ENCODE results near the gene PACS1. TPM values are rescaled to one million over a fixed set of nuclear protein-coding genes. Genes with fewer than 3 reads are reported as not detected.

Gene PACS1
- total and polyA plus RNA-seq, 9 donors = 22.4 to 92.9 (median 73.9) TPM

GRCh38 chr11:66121466-66121865, 51.4 kb downstream of the PACS1 start:
- WGBS, 3 donors = 29 to 47% (median 32%) methylated on average over 2 of the region's 2 CpGs
- intact Hi-C loops (cut with DNase I) = no loop called here
- TF ChIP-seq POLR2A (IDR thresholded peaks at IDR 0.05) (no peak), CTCF (IDR thresholded peaks at IDR 0.05) (no peak), EP300 (IDR thresholded peaks at IDR 0.05) (no peak)
- no peaks in the 10 kb centered on the region for H3K27me3 ChIP-seq
- H3K4me3 ChIP-seq = no peak overlapping the region
- no peaks in the 10 kb centered on the region for H3K36me3 ChIP-seq
- no peaks in the 10 kb centered on the region for H3K9me3 ChIP-seq
- H3K27ac ChIP-seq = no peak overlapping the region
- peaks cover 12% of the 10 kb centered on the region for H3K4me1 ChIP-seq (ENCODE audit: insufficient read depth)
- DNase-seq = no peak

GRCh38 chr11:66123902-66124301, 53.8 kb downstream of the PACS1 start:
- H3K4me1 ChIP-seq (ENCODE audit: insufficient read depth) = peaks cover 14% of the 10 kb centered on the region
- no peak overlapping the region for H3K27ac ChIP-seq
- H3K4me3 ChIP-seq = no peak overlapping the region
- no peaks in the 10 kb centered on the region for H3K27me3 ChIP-seq
- intact Hi-C loops (cut with DNase I) = no loop called here
- H3K9me3 ChIP-seq = no peaks in the 10 kb centered on the region
- no peak for TF ChIP-seq CTCF (IDR thresholded peaks at IDR 0.05)
- TF ChIP-seq POLR2A (IDR thresholded peaks at IDR 0.05) = no peak
- 91 to 97% (median 95%) methylated on average over 6 of the region's 6 CpGs for WGBS, 3 donors
- H3K36me3 ChIP-seq = no peaks in the 10 kb centered on the region
- DNase-seq = no peak

- H3K36me3 ChIP-seq = no peaks in the 10 kb centered on the region
- H3K9me3 ChIP-seq = no peaks in the 10 kb centered on the region
- DNase-seq = no peak
- intact Hi-C loops (cut with DNase I) = no loop called here
- no peak overlapping the region for H3K27ac ChIP-seq
- peaks cover 10% of the 10 kb centered on the region for H3K4me1 ChIP-seq (ENCODE audit: insufficient read depth)
- H3K4me3 ChIP-seq = no peak overlapping the region
- TF ChIP-seq CTCF (IDR thresholded peaks at IDR 0.05) (no peak), EP300 (IDR thresholded peaks at IDR 0.05) (no peak), POLR2A (IDR thresholded peaks at IDR 0.05) (no peak)
- no peaks in the 10 kb centered on the region for H3K27me3 ChIP-seq
- 91 to 97% (median 96%) methylated on average over 3 of the region's 3 CpGs for WGBS, 3 donors
Measured at GRCh38 chr11:66124564-66124963, 54.5 kb downstream of the PACS1 start.

GRCh38 chr11:66126064-66126463, 56.0 kb downstream of the PACS1 start:
- Histone ChIP-seq H3K4me3 (no peak overlapping the region), H3K9me3 (no peaks in the 10 kb centered on the region), H3K27ac (peak overlapping the region in 1 of 2 donors; percentile 28), H3K4me1 (ENCODE audit: insufficient read depth) (peaks cover 10% of the 10 kb centered on the region), H3K27me3 (no peaks in the 10 kb centered on the region), H3K36me3 (no peaks in the 10 kb centered on the region)
- WGBS, 3 donors = 45 to 56% (median 53%) methylated on average over 3 of the region's 3 CpGs
- no peak for TF ChIP-seq CTCF (IDR thresholded peaks at IDR 0.05)
- no peak for TF ChIP-seq EP300 (IDR thresholded peaks at IDR 0.05)
- TF ChIP-seq POLR2A (IDR thresholded peaks at IDR 0.05) = no peak
- DNase-seq = no peak
- intact Hi-C loops (cut with DNase I) = no loop called here

Data from ovary (tissue), 9 donors.